Glutamatergic neuron (in vitro differentiated cells): Measurements from ENCODE around the gene NFASC. TPM values are rescaled to one million over a fixed set of nuclear protein-coding genes. Genes with fewer than 3 reads are reported as not detected.
A peak's percentile ranks its signal among the peaks of the same experiment; 100 is the strongest.

Source experiments
- DNase-seq: peaks from one replicate; pipeline ENCODE4 v3.0.0; 2022
- H3K27ac Mint-ChIP-seq: one replicate; pipeline ENCODE4 v1.8.0; 2020; ENCODE audit warnings: mild to moderate bottlenecking, mixed read lengths, inconsistent platforms; ENCODE audit not compliant: unreplicated experiment
- H3K27me3 Mint-ChIP-seq: one replicate; pipeline ENCODE4 v1.8.0; 2020; ENCODE audit warnings: mild to moderate bottlenecking, moderate library complexity, mixed read lengths, inconsistent platforms; ENCODE audit not compliant: unreplicated experiment
- H3K36me3 Mint-ChIP-seq: one replicate; pipeline ENCODE4 v1.8.0; 2020; ENCODE audit warnings: mild to moderate bottlenecking, mixed read lengths, inconsistent platforms; ENCODE audit not compliant: unreplicated experiment
- H3K4me1 Mint-ChIP-seq: one replicate; pipeline ENCODE4 v1.8.0; 2020; ENCODE audit warnings: mild to moderate bottlenecking, low read depth, mixed read lengths, inconsistent platforms; ENCODE audit not compliant: unreplicated experiment
- H3K4me3 Mint-ChIP-seq: one replicate; pipeline ENCODE4 v1.8.0; 2020; ENCODE audit warnings: mild to moderate bottlenecking, mixed read lengths, inconsistent platforms; ENCODE audit not compliant: unreplicated experiment
- H3K9me3 Mint-ChIP-seq: one replicate; pipeline ENCODE4 v1.8.0; 2020; ENCODE audit warnings: mild to moderate bottlenecking, moderate library complexity, mixed read lengths, inconsistent platforms; ENCODE audit not compliant: unreplicated experiment
- CTCF ChIP-seq: fragments of 200-600 bp; sonication (generic); IDR thresholded peaks from one replicate; pipeline ENCODE4 v1.5.0; 2021; ENCODE audit not compliant: partially characterized antibody, unreplicated experiment
- total RNA-seq: library from RNA; stranded (reverse); fragmentation: NEBNext Ultra II Directional; extraction: Animal tissue kit (Norgen Biotek cat#: 25700); gene quantifications from one replicate; pipeline ENCODE4 v1.2.1, GENCODE V29; 2021; ENCODE audit not compliant: unreplicated experiment

NFASC gene
- total RNA-seq, 1 donor from 2014 or later = 301 TPM

- TF ChIP-seq CTCF = no peak
- Mint-ChIP-seq H3K27me3 (no peaks in the 10 kb centered on the region), H3K4me3 (no peak overlapping the region), H3K27ac (no peak overlapping the region), H3K9me3 (peaks cover 7% of the 10 kb centered on the region), H3K4me1 (peaks cover 25% of the 10 kb centered on the region), H3K36me3 (no peaks in the 10 kb centered on the region)
- DNase-seq = no peak
Measured at GRCh38 chr1:204904228-204904810, 33.7 kb downstream of the NFASC start.

GRCh38 chr1:204909109-204909508 lies 38.4 kb downstream of the NFASC start:
- Mint-ChIP-seq H3K27ac (no peak overlapping the region), H3K4me3 (no peak overlapping the region), H3K27me3 (no peaks in the 10 kb centered on the region), H3K4me1 (peaks cover 10% of the 10 kb centered on the region), H3K9me3 (peaks cover 3% of the 10 kb centered on the region), H3K36me3 (no peaks in the 10 kb centered on the region)
- no peak for TF ChIP-seq CTCF
- no peak for DNase-seq

GRCh38 chr1:204915861-204916495 lies 45.3 kb downstream of the NFASC start:
- H3K4me3 Mint-ChIP-seq = no peak overlapping the region
- no peak overlapping the region for H3K27ac Mint-ChIP-seq
- peaks cover 13% of the 10 kb centered on the region for H3K9me3 Mint-ChIP-seq
- DNase-seq = no peak
- TF ChIP-seq CTCF = no peak
- H3K4me1 Mint-ChIP-seq = peaks cover 18% of the 10 kb centered on the region
- H3K27me3 Mint-ChIP-seq = peaks cover 4% of the 10 kb centered on the region
- H3K36me3 Mint-ChIP-seq = peaks cover 9% of the 10 kb centered on the region

GRCh38 chr1:204917802-204918201 lies 47.1 kb downstream of the NFASC start:
- TF ChIP-seq CTCF = no peak
- Mint-ChIP-seq H3K27me3 (peaks cover 4% of the 10 kb centered on the region), H3K36me3 (peaks cover 9% of the 10 kb centered on the region), H3K27ac (no peak overlapping the region), H3K4me3 (no peak overlapping the region), H3K9me3 (peaks cover 13% of the 10 kb centered on the region), H3K4me1 (peaks cover 26% of the 10 kb centered on the region)
- DNase-seq = no peak

- TF ChIP-seq CTCF = no peak
- H3K9me3 Mint-ChIP-seq = peaks cover 15% of the 10 kb centered on the region
- no peak overlapping the region for H3K4me3 Mint-ChIP-seq
- no peak for DNase-seq
- H3K27ac Mint-ChIP-seq = peak overlapping the region; percentile 17
- peaks cover 44% of the 10 kb centered on the region for H3K4me1 Mint-ChIP-seq
- H3K27me3 Mint-ChIP-seq = peaks cover 6% of the 10 kb centered on the region
- peaks cover 9% of the 10 kb centered on the region for H3K36me3 Mint-ChIP-seq
Measured at GRCh38 chr1:204920511-204920910, 49.8 kb downstream of the NFASC start.
